Neural cell (in vitro differentiated cells): ENCODE data around the gene RIOK1. TPM values are rescaled to one million over a fixed set of nuclear protein-coding genes. Genes with fewer than 3 reads are reported as not detected.
"Not testable (repeated sequence)": the region's sequence is repeated elsewhere in the genome, so short reads cannot be mapped to it uniquely, and the experiment has no call there.

ENCODE experiments used
- H2AFZ ChIP-seq: fragments of 200-600, 300-800 bp; sonication (generic), shearing (Covaris generic); 2 replicates; pipeline ENCODE4 v1.6.0; 2014; ENCODE audit warnings: low read depth, mild to moderate bottlenecking, antibody characterized with exemption, low read length, moderate library complexity
- H3F3A ChIP-seq: fragments of 200-600 bp; shearing (Covaris generic); 2 replicates; pipeline ENCODE4 v1.6.1; 2016; ENCODE audit warnings: mild to moderate bottlenecking, moderate library complexity, mixed read lengths, antibody characterized with exemption, low read length; ENCODE audit not compliant: insufficient read depth, poor library complexity, severe bottlenecking
- H3K27ac ChIP-seq: fragments of 200-600, 300-800 bp; sonication (generic), shearing (Covaris generic); 2 replicates; pipeline ENCODE4 v1.5.1; 2014; ENCODE audit warnings: mild to moderate bottlenecking, low read length, moderate library complexity
- H3K27me3 ChIP-seq: fragments of 300-800, 200-600 bp; sonication (generic), shearing (Covaris generic); 2 replicates; pipeline ENCODE4 v1.6.0; 2014; ENCODE audit warnings: mild to moderate bottlenecking, low read depth, low read length, moderate library complexity; ENCODE audit not compliant: insufficient read depth
- H3K36me3 ChIP-seq: fragments of 300-800, 200-600 bp; sonication (generic), shearing (Covaris generic); 2 replicates; pipeline ENCODE4 v1.5.1; 2014; ENCODE audit warnings: mild to moderate bottlenecking, antibody characterized with exemption, low read length, moderate library complexity; ENCODE audit not compliant: insufficient read depth
- H3K4me2 ChIP-seq: fragments of 300-800, 200-600 bp; sonication (generic), shearing (Covaris generic); 2 replicates; pipeline ENCODE4 v1.6.0; 2014; ENCODE audit warnings: mild to moderate bottlenecking, low read length
- H3K4me3 ChIP-seq: fragments of 300-800, 200-600 bp; sonication (generic), shearing (Covaris generic); 2 replicates; pipeline ENCODE4 v1.5.1; 2014; ENCODE audit warnings: mild to moderate bottlenecking, low read length, moderate library complexity
- H3K79me2 ChIP-seq: fragments of 200-600 bp; shearing (Covaris generic); replicated peaks from 2 replicates; pipeline ENCODE4 v1.6.0; 2014; ENCODE audit warnings: mild to moderate bottlenecking, low read length, moderate library complexity; ENCODE audit not compliant: insufficient read depth
- H3K9ac ChIP-seq: fragments of 300-800, 200-600 bp; sonication (generic), shearing (Covaris generic); 2 replicates; pipeline ENCODE4 v1.6.1; 2016; ENCODE audit warnings: mild to moderate bottlenecking, low read length, mixed read lengths
- H3K9me2 ChIP-seq: fragments of 200-600 bp; shearing (Covaris generic); 2 replicates; pipeline ENCODE4 v1.6.1; 2016; ENCODE audit warnings: mild to moderate bottlenecking, low read length, mixed read lengths; ENCODE audit not compliant: insufficient read depth
- H3K9me3 ChIP-seq: fragments of 200-600, 300-800 bp; sonication (generic), shearing (Covaris generic); 2 replicates; pipeline ENCODE4 v1.6.1; 2016; ENCODE audit warnings: mild to moderate bottlenecking, mixed run types, low read length, moderate library complexity, mixed read lengths
- H4K20me1 ChIP-seq: fragments of 200-600 bp; shearing (Covaris generic); 2 replicates; pipeline ENCODE4 v1.6.1; 2016; ENCODE audit warnings: mild to moderate bottlenecking, mixed run types; ENCODE audit not compliant: insufficient read depth
- CTCF ChIP-seq: fragments of 450-650 bp; IDR thresholded peaks from 2 replicates; pipeline ENCODE4 v1.5.1; 2014; ENCODE audit warnings: antibody characterized with exemption, mild to moderate bottlenecking, moderate library complexity; ENCODE audit not compliant: poor library complexity, severe bottlenecking
- EP300 ChIP-seq: fragments of 450-650 bp; conservative IDR thresholded peaks from 2 replicates; pipeline ENCODE4 v1.6.1; 2014; ENCODE audit warnings: antibody characterized with exemption, mild to moderate bottlenecking, moderate library complexity; ENCODE audit not compliant: poor library complexity, severe bottlenecking
- EZH2 ChIP-seq: fragments of 200-600, 300-800 bp; shearing (Covaris generic), sonication (generic); IDR thresholded peaks from 2 replicates; pipeline ENCODE4 v1.6.1; 2014; ENCODE audit warnings: antibody characterized with exemption, low read length, borderline replicate concordance, mild to moderate bottlenecking; ENCODE audit not compliant: insufficient read depth, poor library complexity, severe bottlenecking
- MXI1 ChIP-seq: fragments of 450-650 bp; conservative IDR thresholded peaks from 2 replicates; pipeline ENCODE4 v1.6.1; 2014; ENCODE audit warnings: antibody characterized with exemption, mild to moderate bottlenecking; ENCODE audit not compliant: poor library complexity, severe bottlenecking
- POLR2AphosphoS5 ChIP-seq: IDR thresholded peaks from 2 replicates; pipeline ENCODE4 v1.6.1; 2012
- RAD21 ChIP-seq: fragments of 450-650 bp; conservative IDR thresholded peaks from 2 replicates; pipeline ENCODE4 v1.6.1; 2014; ENCODE audit warnings: antibody characterized with exemption, mild to moderate bottlenecking, moderate library complexity
- SMC3 ChIP-seq: fragments of 450-650 bp; conservative IDR thresholded peaks from 2 replicates; pipeline ENCODE4 v1.6.1; 2014; ENCODE audit warnings: antibody characterized with exemption, mild to moderate bottlenecking, moderate library complexity; ENCODE audit not compliant: poor library complexity
- TAF1 ChIP-seq: IDR thresholded peaks from 2 replicates; pipeline ENCODE4 v1.6.1; 2012; ENCODE audit warnings: low read depth
- polyA plus RNA-seq: library from polyadenylated mRNA; depleted of rRNA; stranded (reverse); fragments of >200 nt; gene quantifications from 2 replicates; pipeline ENCODE4 v1.2.3, GENCODE V29; 2014
- TF ChIP-seq, protein P1 (sequence below): IDR thresholded peaks from 2 replicates; pipeline ENCODE4 v1.6.1; 2012; ENCODE audit warnings: borderline replicate concordance

The RIOK1 gene
- polyA plus RNA-seq, 1 donor from 2014 or later = 27.4 TPM

GRCh38 chr6:7341989-7342742 lies 47.4 kb upstream of the RIOK1 start:
- Histone ChIP-seq H2AFZ (no peak overlapping the region), H3K9ac (no peak overlapping the region), H4K20me1 (no peaks in the 10 kb centered on the region), H3K4me3 (no peak overlapping the region), H3K79me2 (no peaks in the 10 kb centered on the region), H3K9me3 (no peaks in the 10 kb centered on the region), H3K4me2 (no peak overlapping the region), H3K36me3 (no peaks in the 10 kb centered on the region), H3K27me3 (no peaks in the 10 kb centered on the region), H3K27ac (no peak overlapping the region), H3F3A (no peaks in the 10 kb centered on the region), H3K9me2 (no peaks in the 10 kb centered on the region)
- no peak for TF ChIP-seq TAF1
- TF ChIP-seq, protein P1, sequence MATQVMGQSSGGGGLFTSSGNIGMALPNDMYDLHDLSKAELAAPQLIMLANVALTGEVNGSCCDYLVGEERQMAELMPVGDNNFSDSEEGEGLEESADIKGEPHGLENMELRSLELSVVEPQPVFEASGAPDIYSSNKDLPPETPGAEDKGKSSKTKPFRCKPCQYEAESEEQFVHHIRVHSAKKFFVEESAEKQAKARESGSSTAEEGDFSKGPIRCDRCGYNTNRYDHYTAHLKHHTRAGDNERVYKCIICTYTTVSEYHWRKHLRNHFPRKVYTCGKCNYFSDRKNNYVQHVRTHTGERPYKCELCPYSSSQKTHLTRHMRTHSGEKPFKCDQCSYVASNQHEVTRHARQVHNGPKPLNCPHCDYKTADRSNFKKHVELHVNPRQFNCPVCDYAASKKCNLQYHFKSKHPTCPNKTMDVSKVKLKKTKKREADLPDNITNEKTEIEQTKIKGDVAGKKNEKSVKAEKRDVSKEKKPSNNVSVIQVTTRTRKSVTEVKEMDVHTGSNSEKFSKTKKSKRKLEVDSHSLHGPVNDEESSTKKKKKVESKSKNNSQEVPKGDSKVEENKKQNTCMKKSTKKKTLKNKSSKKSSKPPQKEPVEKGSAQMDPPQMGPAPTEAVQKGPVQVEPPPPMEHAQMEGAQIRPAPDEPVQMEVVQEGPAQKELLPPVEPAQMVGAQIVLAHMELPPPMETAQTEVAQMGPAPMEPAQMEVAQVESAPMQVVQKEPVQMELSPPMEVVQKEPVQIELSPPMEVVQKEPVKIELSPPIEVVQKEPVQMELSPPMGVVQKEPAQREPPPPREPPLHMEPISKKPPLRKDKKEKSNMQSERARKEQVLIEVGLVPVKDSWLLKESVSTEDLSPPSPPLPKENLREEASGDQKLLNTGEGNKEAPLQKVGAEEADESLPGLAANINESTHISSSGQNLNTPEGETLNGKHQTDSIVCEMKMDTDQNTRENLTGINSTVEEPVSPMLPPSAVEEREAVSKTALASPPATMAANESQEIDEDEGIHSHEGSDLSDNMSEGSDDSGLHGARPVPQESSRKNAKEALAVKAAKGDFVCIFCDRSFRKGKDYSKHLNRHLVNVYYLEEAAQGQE = no peak
- TF ChIP-seq RAD21 = no peak
- TF ChIP-seq EP300 = no peak
- TF ChIP-seq SMC3 = no peak
- TF ChIP-seq MXI1 = no peak
- TF ChIP-seq CTCF = no peak
- no peak for TF ChIP-seq POLR2AphosphoS5
- TF ChIP-seq EZH2 = no peak

DNA sequence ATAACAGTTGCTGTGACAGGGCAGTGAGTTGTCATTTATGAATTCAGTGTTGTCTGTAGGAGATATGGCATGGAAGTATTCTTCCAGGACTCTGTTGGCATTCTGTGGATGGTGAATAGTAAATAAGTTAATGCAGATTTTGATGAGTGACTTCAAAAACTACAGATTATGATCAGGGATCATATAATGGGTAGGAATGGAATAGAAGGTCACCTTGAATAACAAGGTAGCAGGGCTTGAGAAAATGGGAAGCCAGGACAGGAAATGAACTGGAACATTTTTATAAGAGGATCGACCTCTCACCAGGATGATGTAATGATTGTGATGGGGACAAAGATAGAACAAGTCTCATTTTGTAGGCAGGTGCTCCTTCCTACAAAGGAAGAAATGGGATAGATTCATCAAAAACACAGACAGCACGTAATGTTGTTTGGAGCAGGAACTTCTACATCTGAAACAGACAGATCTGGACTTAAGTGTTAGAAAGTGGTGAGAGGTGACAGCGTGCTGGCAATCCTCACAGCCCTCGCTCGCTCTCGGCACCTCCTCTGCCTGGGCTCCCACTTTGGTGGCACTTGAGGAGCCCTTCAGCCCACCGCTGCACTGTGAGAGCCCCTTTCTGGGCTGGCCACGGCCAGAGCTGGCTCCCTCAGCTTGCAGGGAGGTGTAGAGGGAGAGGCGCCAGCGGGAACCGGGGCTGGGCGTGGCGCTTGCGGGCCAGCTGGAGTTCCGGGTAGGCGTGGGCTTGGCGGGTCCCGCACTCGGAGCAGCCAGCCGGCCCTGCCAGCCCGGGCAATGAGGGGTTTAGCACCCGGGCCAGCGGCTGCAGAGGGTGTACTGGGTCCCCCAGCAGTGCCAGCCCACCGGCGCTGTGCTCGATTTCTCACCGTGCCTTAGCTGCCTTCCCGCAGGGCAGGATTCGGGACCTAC lies 45.8 kb upstream of the RIOK1 start:
- no peak overlapping the region for H3K27ac ChIP-seq
- no peak overlapping the region for H3K4me2 ChIP-seq
- no peaks in the 10 kb centered on the region for H4K20me1 ChIP-seq
- H3K79me2 ChIP-seq = no peaks in the 10 kb centered on the region
- no peak overlapping the region for H3K9ac ChIP-seq
- no peaks in the 10 kb centered on the region for H3K27me3 ChIP-seq
- TF ChIP-seq TAF1 (no peak), CTCF (no peak), MXI1 (no peak), SMC3 (no peak)
- H3K36me3 ChIP-seq = no peaks in the 10 kb centered on the region
- no peaks in the 10 kb centered on the region for H3K9me2 ChIP-seq
- no peak overlapping the region for H3K4me3 ChIP-seq
- no peak overlapping the region for H2AFZ ChIP-seq
- no peaks in the 10 kb centered on the region for H3F3A ChIP-seq
- H3K9me3 ChIP-seq = no peaks in the 10 kb centered on the region

GRCh38 chr6:7344773-7345450 lies 44.7 kb upstream of the RIOK1 start:
- H3K9me3 ChIP-seq, H3K27ac ChIP-seq, H3K27me3 ChIP-seq, H3K9me2 ChIP-seq, H3F3A ChIP-seq, H4K20me1 ChIP-seq, H2AFZ ChIP-seq, H3K9ac ChIP-seq, H3K4me3 ChIP-seq, H3K36me3 ChIP-seq, H3K4me2 ChIP-seq, H3K79me2 ChIP-seq: not testable (repeated sequence)
